GM21619 (cell line): ENCODE data around the gene LCN12.

Source experiments
- ATAC-seq: cut with Tn5 transposase; IDR thresholded peaks from one replicate; pipeline ENCODE4 v1.9.1; 2021; ENCODE audit not compliant: unreplicated experiment

LCN12 gene

GRCh38 chr9:136951541-136952320 lies at the start of gene LCN12:
Gene LCN12, plus strand, starts transcription at chr9:136952273. Its CDS starts 55 bp downstream, at chr9:136952328.
- no peak for ATAC-seq

GRCh38 chr9:136903041-136903554 lies 49.0 kb upstream of the LCN12 start:
- ATAC-seq: no peak

- no peak for ATAC-seq
These were observed 45.8 kb upstream of the LCN12 start for GRCh38 chr9:136906266-136906665.

GRCh38 chr9:136907011-136907914 lies 44.8 kb upstream of the LCN12 start:
- no peak for ATAC-seq

GRCh38 chr9:136910197-136910900 lies 41.7 kb upstream of the LCN12 start:
- ATAC-seq: no peak

- no peak for ATAC-seq
These were observed 41.2 kb upstream of the LCN12 start for GRCh38 chr9:136910901-136911245.

- no peak for ATAC-seq
These were observed 38.2 kb upstream of the LCN12 start for GRCh38 chr9:136913701-136914438.

- no peak for ATAC-seq
These were observed 36.3 kb upstream of the LCN12 start for GRCh38 chr9:136915632-136916329.

- ATAC-seq: no peak
These were observed 35.5 kb upstream of the LCN12 start for GRCh38 chr9:136916330-136917184.

- ATAC-seq: no peak
These were observed 34.2 kb upstream of the LCN12 start for GRCh38 chr9:136917902-136918301.

GRCh38 chr9:136920069-136920468 lies 32.0 kb upstream of the LCN12 start:
- ATAC-seq: no peak

- no peak for ATAC-seq
These were observed 31.3 kb upstream of the LCN12 start for GRCh38 chr9:136920734-136921231.

GRCh38 chr9:136921307-136921706 lies 30.8 kb upstream of the LCN12 start:
- no peak for ATAC-seq

- no peak for ATAC-seq
These were observed 30.4 kb upstream of the LCN12 start for GRCh38 chr9:136921718-136922117.

GRCh38 chr9:136922540-136922939 lies 29.5 kb upstream of the LCN12 start:
- ATAC-seq: no peak

GRCh38 chr9:136923881-136924280 lies 28.2 kb upstream of the LCN12 start:
- ATAC-seq: no peak

GRCh38 chr9:136925414-136926153 lies 26.5 kb upstream of the LCN12 start:
- no peak for ATAC-seq

- ATAC-seq: no peak
These were observed 25.8 kb upstream of the LCN12 start for GRCh38 chr9:136926154-136926704.
